ENCODE data around the gene GLT1D1. TPM values are rescaled to one million over a fixed set of nuclear protein-coding genes. Genes with fewer than 3 reads are reported as not detected.
"Not testable (repeated sequence)": the region's sequence is repeated elsewhere in the genome, so short reads cannot be mapped to it uniquely, and the experiment has no call there.

The GLT1D1 gene
- total RNA-seq, 2 experiments from 2014 or later = 0.30 to 0.53 TPM

DNA sequence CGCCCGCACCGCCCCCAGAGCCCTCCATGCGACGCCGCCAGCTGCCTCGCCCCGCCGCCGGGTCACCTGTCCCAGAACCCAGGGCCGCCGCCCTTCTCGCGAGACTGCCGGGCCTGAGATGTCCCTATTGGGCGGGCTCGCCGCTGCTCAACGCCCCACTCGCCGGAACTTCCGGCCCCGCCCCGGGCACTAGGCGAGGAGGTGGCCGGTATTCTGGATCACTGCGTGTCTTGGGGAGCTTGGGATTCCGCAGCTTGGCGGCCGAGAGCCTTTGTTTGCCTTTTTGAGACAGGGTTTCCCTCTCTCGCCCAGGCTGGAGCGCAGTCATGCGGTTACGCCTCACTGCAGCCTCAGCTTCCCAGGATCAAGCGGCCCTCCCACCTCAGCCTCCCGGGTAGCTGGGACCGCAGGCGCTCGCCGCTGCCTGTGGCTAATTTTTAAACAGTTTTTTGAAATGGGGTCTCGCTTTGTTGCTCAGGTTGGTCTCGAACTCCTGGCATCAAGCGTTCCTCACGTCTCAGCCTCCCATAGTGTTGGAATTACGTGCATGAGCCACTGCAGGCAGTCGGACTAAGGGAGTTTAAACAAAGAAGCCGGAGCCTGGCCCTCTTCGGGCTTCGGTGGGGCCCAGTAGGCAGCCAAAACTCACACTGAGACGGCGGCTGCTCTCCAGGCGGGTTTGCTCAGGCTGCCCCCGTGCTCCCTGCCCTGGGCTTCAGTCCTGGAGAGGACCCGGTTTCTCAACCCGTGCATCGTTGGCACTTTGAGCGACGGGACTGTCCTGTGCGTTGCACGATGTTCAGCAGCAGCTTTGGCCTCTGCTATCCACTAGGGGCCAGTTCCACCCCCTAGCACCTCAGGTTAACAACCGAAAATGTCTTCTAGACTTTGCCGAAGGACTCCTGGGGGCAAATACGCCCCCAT lies 29.1 kb upstream of the GLT1D1 start, which contains the start of gene SLC15A4:
Gene SLC15A4 (minus strand): TSS at position 43 of the 924 bp plus-strand sequence. CDS start 15 bp downstream, at position 28.
- intact Hi-C loops (cut with DNase I, micrococcal nuclease) = loop anchor here (1.0 to 2.0 kb wide), 3 partner anchors 41 to 91 kb away; no protein-coding TSS in a partner anchor
- H3K27me3 Mint-ChIP-seq = peaks cover 8% of the 10 kb centered on the region
- CTCF ChIA-PET = no interaction called here
- ATAC-seq (peak; percentile 94), DNase-seq (peak; percentile 98)
- peaks cover 7% of the 10 kb centered on the region for H3K9me3 Mint-ChIP-seq (ENCODE audit: low read depth)
- H3K4me1 Mint-ChIP-seq = peaks cover 29% of the 10 kb centered on the region
- H3K4me3 Mint-ChIP-seq = peak within 1 kb of the TSS; percentile 86
- peaks cover 27% of the 10 kb centered on the region for H3K36me3 Mint-ChIP-seq (ENCODE audit: low read depth)
- POLR2A ChIA-PET = no interaction called here
- peak within 1 kb of the TSS; percentile 55 for H3K27ac Mint-ChIP-seq

DNA sequence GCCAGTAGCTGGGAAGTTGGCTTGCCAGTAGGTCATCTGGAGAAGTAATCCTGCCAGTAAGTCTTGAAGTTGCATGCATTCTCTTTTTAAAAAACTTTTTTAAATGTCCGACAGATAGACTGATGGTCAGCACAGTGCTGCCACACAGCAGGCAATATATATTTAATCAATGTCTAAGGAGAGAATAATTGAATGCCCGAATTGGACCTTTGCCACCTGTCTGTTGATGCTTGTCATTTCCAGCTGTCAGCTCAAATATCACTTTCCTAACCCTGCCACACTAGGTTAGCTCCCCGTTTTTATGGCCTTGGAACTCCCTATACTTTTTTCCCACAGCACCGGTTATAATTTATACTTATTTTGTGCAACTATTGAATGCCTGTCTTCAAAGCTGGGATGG lies 27.4 kb upstream of the GLT1D1 start:
- intact Hi-C loops (cut with DNase I, micrococcal nuclease) = loop anchor here (2.0 kb wide), 2 partner anchors 43 to 89 kb away; no protein-coding TSS in a partner anchor
- peaks cover 13% of the 10 kb centered on the region for H3K36me3 Mint-ChIP-seq (ENCODE audit: low read depth)
- CTCF ChIA-PET = no interaction called here
- DNase-seq (no peak), ATAC-seq (no peak)
- peaks cover 12% of the 10 kb centered on the region for H3K27me3 Mint-ChIP-seq
- peaks cover 32% of the 10 kb centered on the region for H3K4me1 Mint-ChIP-seq
- POLR2A ChIA-PET = no interaction called here
- H3K27ac Mint-ChIP-seq = no peak overlapping the region
- H3K9me3 Mint-ChIP-seq (ENCODE audit: low read depth) = peaks cover 7% of the 10 kb centered on the region
- H3K4me3 Mint-ChIP-seq = no peak overlapping the region

DNA sequence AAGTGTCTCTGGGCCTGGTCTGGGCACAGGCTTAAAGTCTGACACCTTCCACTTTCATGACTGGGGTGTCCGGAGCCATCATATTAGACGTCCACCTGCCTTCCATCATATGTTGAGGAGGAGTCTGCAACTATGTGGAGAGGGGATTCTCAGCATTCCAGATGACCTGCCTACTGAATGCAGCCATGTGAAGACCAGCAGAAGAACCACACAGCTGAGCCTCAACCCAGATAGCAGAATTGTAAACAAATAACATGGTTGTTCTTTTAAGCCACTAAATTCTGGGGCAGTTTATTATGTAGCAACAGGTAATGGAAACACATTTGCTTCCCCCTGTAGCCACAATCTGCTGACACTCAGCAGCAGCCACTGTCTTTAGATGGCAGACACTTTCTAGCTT lies 25.6 kb upstream of the GLT1D1 start:
- ChIA-PET POLR2A (no interaction called here), CTCF (no interaction called here)
- peaks cover 7% of the 10 kb centered on the region for H3K9me3 Mint-ChIP-seq (ENCODE audit: low read depth)
- ATAC-seq (no peak), DNase-seq (no peak)
- intact Hi-C loops (cut with DNase I, micrococcal nuclease) = no loop called here
- peaks cover 4% of the 10 kb centered on the region for H3K36me3 Mint-ChIP-seq (ENCODE audit: low read depth)
- H3K4me1 Mint-ChIP-seq = peaks cover 18% of the 10 kb centered on the region
- H3K27me3 Mint-ChIP-seq = peaks cover 12% of the 10 kb centered on the region
- H3K4me3 Mint-ChIP-seq = no peak overlapping the region
- H3K27ac Mint-ChIP-seq = no peak overlapping the region

DNA sequence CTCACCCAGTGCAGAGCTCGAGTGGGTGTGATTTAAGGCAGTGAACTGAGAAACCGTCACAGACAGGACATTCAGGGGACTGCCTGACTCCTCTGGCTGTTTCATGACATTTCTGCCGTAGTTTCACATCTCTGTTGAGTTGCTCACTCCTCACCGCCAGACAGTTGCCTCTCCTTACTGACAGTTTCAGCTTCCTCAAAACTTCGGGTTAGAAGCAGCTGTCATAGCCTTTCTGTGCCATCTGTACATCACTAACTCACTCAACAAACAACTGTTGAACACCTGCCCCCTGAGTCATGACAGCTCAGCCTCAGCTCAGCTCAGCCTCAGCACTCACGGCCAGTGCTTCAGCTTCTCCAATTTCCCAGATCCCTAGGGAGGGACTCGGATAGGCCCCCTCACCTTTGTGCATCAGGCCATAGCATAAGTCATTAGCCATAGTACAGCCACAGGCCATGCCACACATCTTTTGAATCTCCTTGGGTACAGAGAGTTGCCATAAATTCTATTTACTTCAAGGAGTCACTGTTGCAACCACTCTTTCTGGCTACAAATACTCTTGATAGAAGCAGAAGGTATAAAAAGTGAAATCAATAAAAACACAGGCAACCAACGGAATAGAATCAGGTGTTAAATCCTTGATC lies 23.3 kb upstream of the GLT1D1 start:
- intact Hi-C loops (cut with DNase I, micrococcal nuclease) = no loop called here
- H3K9me3 Mint-ChIP-seq (ENCODE audit: low read depth) = peaks cover 7% of the 10 kb centered on the region
- H3K27me3 Mint-ChIP-seq = peaks cover 12% of the 10 kb centered on the region
- H3K4me3 Mint-ChIP-seq = no peak overlapping the region
- H3K36me3 Mint-ChIP-seq (ENCODE audit: low read depth) = peaks cover 1% of the 10 kb centered on the region
- POLR2A ChIA-PET = no interaction called here
- peak; percentile 57 for DNase-seq
- peaks cover 15% of the 10 kb centered on the region for H3K4me1 Mint-ChIP-seq
- peak; percentile 96 for ATAC-seq
- peak overlapping the region; percentile 58 for H3K27ac Mint-ChIP-seq
- CTCF ChIA-PET = no interaction called here

DNA sequence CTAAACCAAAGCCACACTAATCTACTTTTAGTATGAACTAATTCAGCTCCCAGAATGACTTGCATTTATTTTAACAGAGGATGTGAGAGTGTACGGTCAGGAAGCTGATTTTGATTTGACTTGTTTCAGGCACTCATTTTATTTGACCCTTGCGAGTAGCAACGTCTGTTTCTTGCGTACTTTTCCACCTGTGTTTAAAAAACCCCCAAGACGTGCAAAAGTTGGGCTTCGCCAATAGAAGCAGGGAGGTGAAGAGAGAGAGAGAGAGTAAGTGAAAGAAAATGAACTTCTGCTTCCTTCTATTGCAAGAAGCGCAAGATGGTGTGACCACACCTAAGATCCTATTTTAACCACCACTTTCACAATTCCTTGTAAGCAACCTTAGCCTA lies 22.8 kb upstream of the GLT1D1 start:
- POLR2A ChIA-PET = no interaction called here
- intact Hi-C loops (cut with DNase I, micrococcal nuclease) = no loop called here
- H3K4me3 Mint-ChIP-seq = no peak overlapping the region
- H3K36me3 Mint-ChIP-seq (ENCODE audit: low read depth) = peaks cover 1% of the 10 kb centered on the region
- no peak overlapping the region for H3K27ac Mint-ChIP-seq
- CTCF ChIA-PET = no interaction called here
- DNase-seq (no peak), ATAC-seq (peak; percentile 14)
- peaks cover 14% of the 10 kb centered on the region for H3K4me1 Mint-ChIP-seq
- peaks cover 16% of the 10 kb centered on the region for H3K27me3 Mint-ChIP-seq
- peaks cover 7% of the 10 kb centered on the region for H3K9me3 Mint-ChIP-seq (ENCODE audit: low read depth)

DNA sequence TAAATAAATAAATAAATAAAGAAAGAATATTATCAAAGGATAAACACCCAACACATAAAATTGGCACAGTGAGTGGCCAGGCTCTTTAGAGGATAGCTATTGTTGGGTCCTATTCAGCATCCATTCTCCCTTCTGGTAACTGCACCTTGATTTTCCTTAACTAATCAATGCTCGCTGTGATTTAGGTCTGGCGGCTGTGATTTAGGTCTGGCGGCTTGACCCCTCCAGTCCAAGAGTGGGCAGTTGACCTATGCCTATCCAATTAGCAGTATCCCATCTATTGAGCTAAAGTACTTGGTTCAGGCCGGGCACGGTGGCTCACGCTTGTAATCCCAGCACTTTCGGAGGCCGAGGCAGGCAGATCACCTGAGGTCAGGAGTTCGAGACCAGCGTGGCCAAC lies 19.9 kb upstream of the GLT1D1 start:
- ATAC-seq (no peak), DNase-seq (no peak)
- Mint-ChIP-seq H3K36me3 (ENCODE audit: low read depth) (no peaks in the 10 kb centered on the region), H3K27ac (no peak overlapping the region), H3K4me3 (no peak overlapping the region), H3K27me3 (peaks cover 16% of the 10 kb centered on the region), H3K9me3 (ENCODE audit: low read depth) (no peaks in the 10 kb centered on the region), H3K4me1 (peaks cover 14% of the 10 kb centered on the region)
- ChIA-PET POLR2A (no interaction called here), CTCF (interaction anchor here (0.7 kb wide), 1 partner anchor 12 kb away, joined by 3 read pairs; no protein-coding TSS in a partner anchor)
- intact Hi-C loops (cut with DNase I, micrococcal nuclease) = no loop called here

DNA sequence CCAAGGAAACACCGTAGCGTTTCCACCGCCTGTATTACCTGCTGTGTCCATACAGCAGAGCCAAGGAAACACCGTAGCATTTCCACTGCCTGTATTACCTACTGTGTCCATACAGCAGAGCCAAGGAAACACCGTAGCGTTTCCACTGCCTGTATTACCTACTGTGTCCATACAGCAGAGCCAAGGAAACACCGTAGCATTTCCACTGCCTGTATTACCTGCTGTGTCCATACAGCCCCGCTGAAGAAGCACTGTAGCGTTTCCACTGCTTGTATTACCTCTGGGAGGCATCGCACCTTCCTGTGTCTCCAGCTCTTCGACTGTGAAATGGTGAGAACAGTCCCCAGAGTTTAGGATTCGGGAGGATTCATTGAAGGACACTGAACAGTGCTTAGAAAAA lies 13.4 kb upstream of the GLT1D1 start:
- CTCF ChIA-PET; H3K9me3 Mint-ChIP-seq (ENCODE audit: low read depth); ATAC-seq; H3K27ac Mint-ChIP-seq; H3K4me3 Mint-ChIP-seq; DNase-seq; H3K4me1 Mint-ChIP-seq; POLR2A ChIA-PET; H3K36me3 Mint-ChIP-seq (ENCODE audit: low read depth); intact Hi-C loops (cut with DNase I, micrococcal nuclease): not testable (repeated sequence)
- peaks cover 17% of the 10 kb centered on the region for H3K27me3 Mint-ChIP-seq

DNA sequence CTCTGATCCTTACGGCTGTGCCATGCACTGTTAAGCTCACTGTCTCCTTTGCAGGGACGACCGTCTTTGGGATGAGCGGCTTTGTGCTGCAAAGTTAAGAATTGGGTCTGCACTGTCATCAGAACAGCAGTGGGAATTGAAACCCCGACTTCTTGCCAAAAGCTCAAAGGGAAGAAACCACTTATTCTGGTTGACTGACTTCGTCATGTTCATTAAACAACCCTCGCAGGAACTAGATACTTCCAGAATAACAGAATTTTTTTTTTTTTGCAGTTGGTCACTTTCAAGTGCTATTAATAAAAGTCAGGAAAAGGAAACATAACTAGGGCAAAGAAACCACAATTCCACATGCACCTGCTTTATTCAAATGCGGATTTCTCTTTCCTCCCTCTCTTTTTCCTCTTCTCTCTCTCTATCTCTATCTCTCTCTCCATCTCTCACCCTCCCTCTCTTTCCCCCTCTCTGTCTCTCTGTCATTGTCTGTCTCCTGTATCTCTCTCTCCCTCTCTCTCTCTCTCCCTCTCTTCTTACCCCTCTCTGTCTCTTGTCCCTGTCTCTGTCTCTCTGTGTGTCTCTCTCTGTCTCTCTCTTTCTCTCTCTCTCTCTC lies 12.3 kb upstream of the GLT1D1 start:
- peaks cover 14% of the 10 kb centered on the region for H3K27me3 Mint-ChIP-seq
- ChIA-PET POLR2A (no interaction called here), CTCF (interaction anchor here (0.5 kb wide), 2 partner anchors 49 to 60 kb away, joined by 3 to 4 read pairs; no protein-coding TSS in a partner anchor)
- peaks cover 3% of the 10 kb centered on the region for H3K4me1 Mint-ChIP-seq
- H3K36me3 Mint-ChIP-seq (ENCODE audit: low read depth) = no peaks in the 10 kb centered on the region
- intact Hi-C loops (cut with DNase I, micrococcal nuclease) = no loop called here
- no peak for DNase-seq
- H3K9me3 Mint-ChIP-seq (ENCODE audit: low read depth) = no peaks in the 10 kb centered on the region
- ATAC-seq = no peak
- H3K27ac Mint-ChIP-seq = no peak overlapping the region
- H3K4me3 Mint-ChIP-seq = no peak overlapping the region

DNA sequence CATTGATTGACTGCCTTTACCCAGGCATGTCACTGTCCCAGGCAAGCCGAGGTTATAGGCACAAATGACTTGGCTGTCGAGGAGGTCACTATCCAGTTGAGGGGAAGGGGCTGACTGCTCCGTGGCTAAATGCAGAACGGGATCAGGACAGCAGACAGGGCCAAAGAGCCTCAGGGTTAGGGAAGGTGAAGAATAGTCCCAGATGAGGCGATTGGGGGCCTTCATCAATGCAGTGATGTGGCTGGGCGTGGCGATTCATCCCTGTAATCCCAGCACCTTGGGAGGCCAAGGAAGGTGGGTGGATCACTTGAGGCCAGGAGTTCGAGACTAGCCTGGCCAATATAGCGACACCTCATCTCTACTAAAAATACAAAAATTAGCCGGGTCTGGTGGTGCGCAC lies 10.7 kb upstream of the GLT1D1 start:
- POLR2A ChIA-PET = no interaction called here
- H3K9me3 Mint-ChIP-seq (ENCODE audit: low read depth) = no peaks in the 10 kb centered on the region
- H3K4me3 Mint-ChIP-seq = no peak overlapping the region
- no peak overlapping the region for H3K27ac Mint-ChIP-seq
- CTCF ChIA-PET = no interaction called here
- ATAC-seq = no peak
- H3K36me3 Mint-ChIP-seq (ENCODE audit: low read depth) = no peaks in the 10 kb centered on the region
- intact Hi-C loops (cut with DNase I, micrococcal nuclease) = no loop called here
- H3K27me3 Mint-ChIP-seq = peaks cover 11% of the 10 kb centered on the region
- H3K4me1 Mint-ChIP-seq = peaks cover 3% of the 10 kb centered on the region
- no peak for DNase-seq

DNA sequence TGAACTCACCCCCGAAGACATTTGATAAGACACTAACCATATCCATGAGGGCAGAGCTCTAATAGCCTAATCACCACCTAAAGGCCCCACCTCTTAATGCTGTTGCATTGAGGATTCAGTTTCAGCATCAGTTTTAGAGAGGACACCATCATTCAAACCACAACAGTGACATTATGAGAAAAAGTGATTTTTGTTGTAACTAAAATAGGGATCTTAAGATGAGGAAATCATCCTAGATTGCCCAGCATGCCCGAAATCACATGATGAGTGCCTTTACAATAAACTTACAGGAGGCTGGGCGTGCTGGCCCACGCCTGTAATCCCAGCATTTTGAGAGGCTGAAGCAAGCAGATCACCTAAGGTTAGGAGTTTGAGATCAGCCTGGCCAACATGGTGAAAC lies 9.7 kb upstream of the GLT1D1 start:
- no peaks in the 10 kb centered on the region for H3K36me3 Mint-ChIP-seq (ENCODE audit: low read depth)
- peaks cover 11% of the 10 kb centered on the region for H3K27me3 Mint-ChIP-seq
- H3K27ac Mint-ChIP-seq = no peak overlapping the region
- intact Hi-C loops (cut with DNase I, micrococcal nuclease) = no loop called here
- ATAC-seq (no peak), DNase-seq (no peak)
- peaks cover 3% of the 10 kb centered on the region for H3K4me1 Mint-ChIP-seq
- no peak overlapping the region for H3K4me3 Mint-ChIP-seq
- H3K9me3 Mint-ChIP-seq (ENCODE audit: low read depth) = no peaks in the 10 kb centered on the region
- POLR2A ChIA-PET = no interaction called here
- CTCF ChIA-PET = no interaction called here

DNA sequence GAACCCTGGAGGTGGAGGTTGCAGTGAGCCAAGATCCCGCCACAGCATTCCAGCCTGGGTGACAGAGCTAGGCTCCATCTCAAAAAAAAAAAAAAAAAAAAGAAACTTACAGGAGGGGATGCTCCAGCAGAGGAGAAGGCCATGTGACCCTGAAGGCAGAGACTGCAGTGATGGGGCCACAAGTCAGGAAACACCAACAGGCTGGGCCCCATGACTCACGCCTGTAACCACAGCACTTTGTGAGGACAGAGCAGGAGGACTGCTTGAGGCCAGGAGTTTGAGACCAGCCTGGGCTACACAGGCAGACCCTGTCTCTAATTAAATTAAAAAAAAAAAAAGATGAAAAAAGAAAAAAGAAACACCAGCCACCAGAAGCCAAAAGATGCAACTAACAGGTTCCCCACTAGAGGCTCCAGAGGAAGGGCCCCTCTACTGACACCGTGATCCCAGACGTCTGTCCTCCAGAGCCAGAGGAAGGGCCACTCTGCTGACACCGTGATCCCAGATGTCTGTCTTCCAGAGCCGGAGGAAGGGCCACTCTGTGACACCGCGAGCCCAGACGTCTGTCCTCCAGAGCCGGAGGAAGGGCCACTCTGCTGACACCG lies 9.1 kb upstream of the GLT1D1 start:
- ChIA-PET CTCF (no interaction called here), POLR2A (no interaction called here)
- Mint-ChIP-seq H3K27me3 (peaks cover 11% of the 10 kb centered on the region), H3K27ac (no peak overlapping the region), H3K36me3 (ENCODE audit: low read depth) (no peaks in the 10 kb centered on the region), H3K4me1 (peaks cover 3% of the 10 kb centered on the region), H3K4me3 (no peak overlapping the region), H3K9me3 (ENCODE audit: low read depth) (no peaks in the 10 kb centered on the region)
- ATAC-seq (peak; percentile 98), DNase-seq (peak; percentile 63)
- intact Hi-C loops (cut with DNase I, micrococcal nuclease) = no loop called here
